CD4-positive, alpha-beta T cell treated with Interferon gamma for 1 hour (primary cell): Measurements from ENCODE around the gene ZNF692.
"Not testable (repeated sequence)": the region's sequence is repeated elsewhere in the genome, so short reads cannot be mapped to it uniquely, and the experiment has no call there.

Source experiments
- DNase-seq: peaks from one replicate; pipeline ENCODE4 v3.0.0-alpha.2; 2020

Gene ZNF692

DNA sequence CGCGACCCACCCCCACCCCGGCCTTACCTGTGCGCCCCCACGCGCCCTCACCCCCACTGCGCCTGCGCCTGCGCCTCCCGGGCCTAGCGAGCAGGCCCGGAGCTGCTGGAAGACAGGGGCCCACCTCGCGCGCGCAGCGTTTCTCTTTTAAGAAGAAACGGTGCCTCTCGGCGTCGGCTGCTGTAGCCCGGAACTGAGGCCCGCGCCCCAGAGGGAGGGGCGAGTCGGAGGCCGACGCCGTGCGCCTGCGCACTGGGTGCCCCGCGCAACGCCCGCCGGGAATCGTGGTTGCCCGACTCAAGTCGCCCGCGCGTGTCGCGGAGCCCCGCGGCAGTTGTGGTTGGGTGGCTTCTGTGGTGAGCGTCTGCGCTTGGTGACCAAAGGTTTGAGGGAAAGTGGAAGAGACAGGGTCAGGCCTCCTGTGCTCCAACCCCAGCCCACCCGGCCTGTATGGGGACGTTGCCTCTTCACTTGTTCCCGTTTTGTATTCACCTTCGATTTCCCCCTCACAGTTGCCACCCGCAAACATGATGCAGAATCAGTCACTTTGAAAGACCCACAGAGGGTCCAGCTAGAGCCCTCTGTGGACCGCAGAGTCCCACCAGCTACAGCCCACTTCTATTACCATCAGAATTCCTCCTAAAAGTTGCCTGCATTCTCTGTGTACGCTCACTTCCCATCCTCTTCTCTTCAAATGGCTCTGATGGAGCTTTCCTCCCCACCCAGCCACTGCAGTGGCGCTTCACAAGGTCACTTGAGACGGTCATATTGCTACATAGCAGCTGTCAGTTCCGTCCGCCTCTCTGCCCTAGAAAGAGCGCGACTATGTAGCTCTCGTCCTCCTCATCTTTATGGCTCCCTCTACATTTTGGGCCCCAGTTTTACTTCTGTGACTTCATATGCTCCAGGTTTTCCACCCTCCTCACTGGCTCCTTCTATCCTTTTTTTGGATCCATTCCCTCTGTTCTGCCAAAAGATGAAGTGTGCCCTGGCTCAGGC is at the start of gene ZNF692:
TSS of gene ZNF692 (minus strand) at position 195 of the 999 bp plus-strand sequence. CDS start 776 bp downstream, outside the sequence.
- peak; percentile 98 for DNase-seq

- no peak for DNase-seq
These were observed 48.1 kb upstream of the ZNF692 start for GRCh38 chr1:248906753-248907661.

- DNase-seq: peak; percentile 92
These were observed 47.3 kb upstream of the ZNF692 start, which contains the start of gene PGBD2 for GRCh38 chr1:248906009-248906752. Gene PGBD2, plus strand, starts transcription at chr1:248906235. Its CDS starts 7,628 bp downstream, at chr1:248913863.

GRCh38 chr1:248905662-248906008 is 46.8 kb upstream of the ZNF692 start:
- no peak for DNase-seq

- no peak for DNase-seq
These were observed 45.7 kb upstream of the ZNF692 start for GRCh38 chr1:248904437-248905216.

- no peak for DNase-seq
These were observed 42.7 kb upstream of the ZNF692 start for GRCh38 chr1:248901578-248901977.

GRCh38 chr1:248900637-248901036 is 41.8 kb upstream of the ZNF692 start:
- no peak for DNase-seq

GRCh38 chr1:248897412-248898337 is 38.8 kb upstream of the ZNF692 start:
- no peak for DNase-seq

GRCh38 chr1:248894837-248895236 is 36.0 kb upstream of the ZNF692 start:
- DNase-seq: no peak

- DNase-seq: no peak
These were observed 33.7 kb upstream of the ZNF692 start for GRCh38 chr1:248892590-248892989.

DNA sequence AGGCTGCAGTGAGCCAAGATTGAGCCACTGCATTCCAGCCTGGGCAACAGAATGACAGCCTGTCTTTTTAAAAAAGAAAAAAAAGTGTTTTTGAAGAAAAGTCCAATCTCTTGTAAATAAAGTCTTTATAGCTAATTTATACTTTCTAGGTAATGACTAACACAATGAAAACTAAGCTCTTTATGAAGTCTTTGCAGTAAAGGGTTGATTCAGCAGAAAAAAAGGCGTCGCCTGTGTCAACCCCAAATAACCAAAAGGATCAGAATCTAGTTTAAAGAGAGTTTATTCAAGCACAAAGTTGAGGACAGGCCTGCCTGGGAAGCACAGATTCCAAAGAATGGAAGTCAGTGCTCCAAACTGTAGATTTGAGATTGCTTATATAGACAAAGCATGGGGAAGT is 32.9 kb upstream of the ZNF692 start:
- no peak for DNase-seq

DNA sequence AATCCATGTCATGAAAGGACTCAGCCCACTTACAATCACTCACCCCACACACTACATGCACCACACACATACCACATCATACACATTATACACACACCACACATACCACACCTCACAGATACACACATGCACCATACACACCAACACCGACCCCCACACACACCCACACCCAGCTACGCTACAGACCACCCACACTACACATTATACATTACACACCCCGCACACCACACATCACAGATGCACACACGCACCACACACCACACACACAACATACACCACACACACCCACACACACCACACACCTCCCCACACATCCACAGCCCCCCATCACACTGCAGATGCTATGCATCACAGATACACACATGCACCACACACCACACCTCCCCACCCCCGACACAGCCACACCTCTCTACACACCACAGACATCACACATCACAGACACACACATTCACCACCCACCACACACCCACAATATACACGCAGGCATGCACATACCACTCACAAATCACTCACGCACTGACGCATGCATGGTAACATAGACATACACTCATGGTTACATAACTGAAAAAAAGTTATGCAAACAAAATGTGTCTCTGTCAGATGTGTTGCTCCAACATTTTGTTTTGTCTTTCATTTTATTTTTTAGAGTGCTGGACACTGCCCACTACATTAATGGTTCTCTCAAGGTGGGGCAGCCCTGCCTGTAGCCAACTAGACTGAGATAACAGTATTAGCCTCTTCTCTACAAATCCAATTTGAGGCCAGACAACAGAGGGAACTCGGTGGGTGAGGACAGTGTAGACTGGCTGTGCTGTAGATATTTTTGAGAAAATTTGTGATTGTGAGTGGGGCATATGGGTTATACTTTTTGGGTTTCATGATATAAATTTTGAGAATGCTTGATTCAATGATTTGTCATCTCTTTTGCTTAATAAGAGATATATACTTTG is 31.9 kb upstream of the ZNF692 start:
- DNase-seq: no peak

GRCh38 chr1:248889914-248890243 is 31.0 kb upstream of the ZNF692 start:
- DNase-seq: not testable (repeated sequence)

GRCh38 chr1:248886237-248886895 is 27.5 kb upstream of the ZNF692 start:
- DNase-seq: no peak

DNA sequence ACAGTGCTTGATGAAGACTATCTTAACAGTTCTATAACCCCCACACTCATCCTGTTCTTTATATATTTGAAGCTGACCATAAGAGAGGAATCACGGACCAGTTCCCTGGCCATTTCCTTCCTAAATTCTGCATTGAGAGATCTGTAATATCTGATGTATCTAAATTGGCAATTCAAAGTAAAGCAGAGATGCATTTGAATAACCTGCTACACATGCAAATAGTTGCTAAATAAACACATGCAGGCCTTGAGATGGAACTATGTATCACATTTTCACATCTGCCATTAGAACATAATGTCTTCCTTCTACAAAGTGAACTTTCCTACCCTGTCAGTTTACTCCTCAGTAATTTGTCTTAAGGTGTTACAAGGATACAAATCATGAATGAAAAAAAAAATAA is 26.8 kb upstream of the ZNF692 start:
- DNase-seq: no peak

- DNase-seq: no peak
These were observed 25.9 kb upstream of the ZNF692 start for GRCh38 chr1:248884632-248885295.

GRCh38 chr1:248882427-248882826 is 23.5 kb upstream of the ZNF692 start:
- DNase-seq: not testable (repeated sequence)

DNA sequence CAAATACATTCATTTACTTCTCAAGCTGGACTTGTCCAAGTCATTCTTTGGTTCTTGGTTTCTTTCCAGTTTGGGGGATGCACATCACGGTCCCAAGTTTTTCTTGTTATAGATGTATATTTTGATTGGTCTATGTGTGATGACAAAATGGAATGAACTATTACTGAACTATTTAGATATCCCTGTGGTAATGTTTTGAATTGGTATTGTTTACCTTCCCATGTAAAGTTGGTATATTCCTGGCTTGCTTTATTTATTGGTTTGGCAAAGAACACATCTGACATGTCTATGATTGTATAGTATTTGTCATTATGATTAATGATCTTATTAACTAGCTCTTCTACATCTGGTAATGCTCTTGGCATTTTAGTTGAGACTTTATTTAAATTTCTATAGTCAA is 22.4 kb upstream of the ZNF692 start:
- DNase-seq: no peak
